OCI-M1 (cell line): Measurements from ENCODE around the gene TRAPPC6A.

Experiments
- DNase-seq: peaks from one replicate; lab custom pipeline; 2025; lab: John Stamatoyannopoulos, UW

The TRAPPC6A gene, protein sequence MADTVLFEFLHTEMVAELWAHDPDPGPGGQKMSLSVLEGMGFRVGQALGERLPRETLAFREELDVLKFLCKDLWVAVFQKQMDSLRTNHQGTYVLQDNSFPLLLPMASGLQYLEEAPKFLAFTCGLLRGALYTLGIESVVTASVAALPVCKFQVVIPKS

DNA sequence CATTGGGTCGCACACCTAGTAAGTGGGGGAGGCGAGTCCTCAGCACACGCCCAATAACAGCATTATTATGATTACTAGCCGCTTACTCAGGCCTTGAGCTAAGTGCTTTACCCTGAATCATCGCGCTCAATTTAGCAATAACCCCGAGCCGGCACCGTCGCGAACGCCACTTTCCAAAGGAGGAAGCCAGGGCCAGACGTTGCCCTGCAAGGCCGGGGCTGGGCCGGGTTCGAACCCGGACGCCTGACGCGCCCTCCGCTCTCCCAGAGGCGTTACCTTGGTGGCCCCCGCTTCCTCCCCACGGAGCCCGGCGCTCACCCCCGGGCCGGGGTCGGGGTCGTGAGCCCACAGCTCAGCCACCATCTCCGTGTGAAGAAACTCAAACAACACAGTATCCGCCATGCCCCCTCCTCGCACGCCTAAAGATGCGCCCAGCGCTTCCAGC lies at the start of gene TRAPPC6A:
TRAPPC6A (minus strand) TSS at position 421 of the 445 bp plus-strand sequence; CDS start at position 402, 19 bp downstream.
- DNase-seq = peak; percentile 87

DNA sequence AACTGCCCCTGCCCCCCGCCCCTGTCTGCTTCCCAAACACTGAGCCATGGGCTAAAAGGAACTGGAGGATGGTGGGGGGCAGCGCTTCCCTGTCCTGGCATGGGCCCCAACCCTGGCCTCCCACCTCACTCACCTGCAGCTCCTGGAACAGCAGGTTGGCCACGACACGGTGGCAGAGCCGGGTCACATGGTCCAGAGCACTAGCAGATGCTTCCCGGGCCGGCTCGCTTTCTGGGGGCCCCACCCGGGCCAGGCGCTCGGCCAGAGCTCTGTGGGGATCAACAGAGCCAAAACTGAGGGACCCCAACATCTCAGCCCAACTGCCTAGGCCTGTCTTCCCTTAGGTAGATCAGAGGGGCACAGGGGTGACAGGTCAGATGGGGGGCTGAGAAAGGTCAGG lies 46.6 kb upstream of the TRAPPC6A start:
- DNase-seq = no peak

DNA sequence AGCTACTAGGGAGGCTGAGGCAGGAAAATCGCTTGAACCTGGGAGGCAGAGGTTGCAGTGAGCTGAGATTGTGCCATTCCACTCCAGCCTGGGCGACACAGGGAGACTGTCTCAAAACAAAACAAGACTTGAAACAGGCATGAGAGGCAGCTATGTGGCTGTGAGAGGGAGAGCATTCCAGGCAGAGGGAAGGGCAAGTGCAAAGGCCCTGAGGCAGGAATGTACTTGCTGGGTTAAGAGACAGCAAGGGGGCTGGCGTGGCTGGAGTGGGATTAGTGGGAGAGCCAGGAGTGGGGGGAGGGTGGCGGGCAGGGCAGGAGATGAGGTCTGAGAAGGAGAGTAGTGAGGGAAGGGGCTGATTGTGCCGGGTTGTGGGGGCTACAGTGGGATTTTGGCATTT lies 45.8 kb upstream of the TRAPPC6A start:
- DNase-seq = no peak

DNA sequence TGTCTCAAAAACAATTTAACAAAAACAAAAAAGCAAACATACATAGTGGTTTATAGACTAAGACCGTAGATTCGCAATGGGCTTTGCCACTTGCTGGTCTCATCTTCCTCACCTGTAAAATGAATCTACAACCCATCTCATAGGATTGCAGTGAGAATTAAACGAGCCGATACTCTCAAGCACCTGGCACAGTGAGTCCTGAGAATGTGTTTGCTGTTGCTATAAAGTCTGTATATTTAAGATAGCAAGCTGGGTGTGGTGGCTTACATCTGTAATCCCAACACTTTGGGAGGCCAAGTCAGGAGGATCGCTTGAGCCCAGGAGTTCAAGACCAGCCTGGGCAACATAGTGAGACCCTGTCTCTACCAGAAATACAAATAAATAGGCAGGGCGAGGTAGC lies 44.7 kb upstream of the TRAPPC6A start:
- no peak for DNase-seq

DNA sequence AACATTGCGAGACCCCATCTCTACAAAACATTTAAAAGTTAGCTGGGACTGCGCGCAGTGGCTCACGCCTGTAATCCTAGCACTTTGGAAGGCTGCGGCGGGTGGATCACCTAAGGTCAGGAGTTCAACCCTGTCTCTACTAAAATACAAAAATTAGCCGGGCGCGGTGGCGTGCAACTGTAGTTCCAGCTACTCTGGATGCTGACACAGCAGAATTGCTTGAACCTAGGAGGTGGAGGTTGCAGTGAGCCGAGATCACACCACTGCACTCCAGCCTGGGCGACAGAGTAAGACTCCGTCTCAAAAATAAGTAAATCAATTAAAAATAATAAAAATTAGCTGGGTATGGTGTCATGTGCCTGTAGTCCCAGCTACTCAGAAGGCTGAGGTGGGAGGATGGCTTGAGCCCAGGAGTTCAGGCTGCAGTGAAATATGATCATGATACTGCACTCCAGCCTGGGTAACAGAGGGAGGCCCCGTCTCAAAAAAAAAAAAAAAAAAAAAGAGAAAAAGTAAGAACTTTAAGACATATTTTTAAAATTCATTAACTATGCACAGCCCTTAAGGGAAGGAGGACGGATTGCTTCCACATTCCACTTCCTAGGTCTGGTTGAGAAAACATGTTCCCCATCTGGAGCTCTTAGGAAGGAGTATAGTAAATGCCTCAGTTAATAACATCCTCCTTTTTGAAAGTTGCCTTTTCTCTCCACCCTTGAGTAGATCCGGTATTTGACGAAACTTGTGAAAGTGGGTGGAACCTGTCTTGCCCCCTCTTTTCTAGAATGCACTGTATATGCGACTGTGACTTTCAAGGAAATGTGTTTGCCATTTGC lies 41.1 kb upstream of the TRAPPC6A start:
- DNase-seq = no peak

DNA sequence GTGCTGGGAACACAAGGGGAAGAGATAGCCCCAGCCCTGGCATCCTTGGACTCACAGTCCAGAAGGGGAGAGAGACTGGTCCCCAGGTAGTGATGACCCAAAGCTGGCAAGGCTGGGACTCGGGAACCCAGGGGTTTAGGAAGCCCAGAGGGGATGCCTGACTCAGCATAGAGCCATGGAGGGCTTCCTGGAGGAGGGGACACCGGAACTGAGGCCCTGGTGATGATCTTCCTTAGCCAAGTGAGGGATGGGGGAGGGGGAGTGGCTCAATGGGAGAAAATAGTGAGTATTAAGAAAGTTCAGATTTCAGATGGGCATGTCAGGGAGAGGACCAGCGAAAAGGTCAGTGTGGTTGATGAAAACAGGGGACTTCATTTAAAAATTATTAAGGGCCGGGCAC lies 40.4 kb upstream of the TRAPPC6A start:
- DNase-seq = no peak

DNA sequence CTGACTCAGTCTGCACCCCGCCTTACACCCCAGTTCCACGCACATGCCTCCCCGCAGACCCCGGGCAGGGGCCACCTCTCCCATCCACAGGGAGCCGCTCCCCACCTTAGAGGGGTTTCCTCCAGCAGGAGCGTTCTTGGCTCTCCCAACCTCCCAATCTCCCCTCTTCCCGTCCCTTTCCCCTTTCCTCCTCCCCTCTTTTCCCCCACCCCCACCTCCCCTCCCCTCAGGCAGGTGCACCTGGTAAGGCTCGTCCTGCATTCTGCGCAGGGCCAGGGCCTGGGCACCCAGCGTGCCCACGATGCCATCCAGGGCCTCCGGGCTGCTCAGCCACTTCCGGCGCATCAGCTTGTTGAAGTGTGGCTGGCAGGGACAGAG lies 39.9 kb upstream of the TRAPPC6A start:
- no peak for DNase-seq

DNA sequence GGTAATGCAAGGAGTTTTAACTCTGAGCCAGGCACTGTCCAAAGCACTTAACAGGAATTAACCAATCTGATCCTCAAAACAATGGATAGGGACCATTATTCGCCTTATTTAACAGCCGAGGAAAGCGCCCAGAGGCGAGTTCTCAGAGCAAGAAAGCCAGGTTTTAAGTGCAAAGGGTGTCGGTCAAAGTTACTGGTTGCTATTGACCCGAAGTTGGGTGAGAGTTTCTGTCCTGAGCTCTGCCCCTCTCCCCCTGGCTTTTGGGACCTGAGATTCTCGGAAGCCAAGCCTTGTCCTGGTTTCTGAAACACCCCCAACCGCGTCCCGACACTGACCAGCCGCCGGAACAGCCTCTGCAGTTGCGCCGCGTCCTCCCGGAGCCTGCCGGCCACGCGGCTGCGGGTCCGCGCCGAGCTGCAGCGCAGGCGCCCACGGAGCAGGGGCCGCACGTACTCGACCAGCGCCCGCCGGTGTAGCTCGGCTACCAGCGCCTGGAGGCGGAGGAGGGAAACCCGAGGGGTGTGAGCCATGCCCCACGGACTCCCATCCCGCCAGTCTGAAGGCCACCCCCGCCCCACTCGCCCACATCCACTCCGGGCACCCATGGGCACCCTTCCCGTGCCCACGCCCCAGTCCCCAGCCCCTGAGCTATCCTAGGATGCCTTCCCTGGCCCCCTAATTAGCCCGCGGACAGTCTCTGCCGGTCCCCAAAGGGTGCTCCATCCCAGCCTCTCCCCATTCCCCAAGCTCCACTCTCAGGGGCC lies 39.3 kb upstream of the TRAPPC6A start:
- DNase-seq = no peak

DNA sequence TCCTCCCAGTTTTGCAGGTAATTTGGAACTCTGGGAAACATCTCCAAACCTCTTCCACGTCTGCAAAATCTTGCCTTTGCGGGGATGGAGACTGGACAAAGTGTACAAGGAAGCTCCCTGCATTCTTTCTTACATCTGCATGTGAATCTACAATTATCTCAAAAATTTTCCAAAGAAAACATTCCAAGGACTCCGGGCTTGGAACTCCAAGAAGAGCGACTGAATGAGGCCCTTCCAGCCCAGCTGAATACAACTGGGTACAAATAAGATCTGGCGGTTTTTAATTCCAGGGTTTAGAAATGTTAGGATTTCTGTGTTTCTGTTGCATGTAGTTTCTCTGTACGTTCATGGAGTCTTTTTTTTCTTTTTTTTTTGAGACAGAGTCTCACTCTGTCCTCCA lies 38.6 kb upstream of the TRAPPC6A start:
- DNase-seq = no peak

DNA sequence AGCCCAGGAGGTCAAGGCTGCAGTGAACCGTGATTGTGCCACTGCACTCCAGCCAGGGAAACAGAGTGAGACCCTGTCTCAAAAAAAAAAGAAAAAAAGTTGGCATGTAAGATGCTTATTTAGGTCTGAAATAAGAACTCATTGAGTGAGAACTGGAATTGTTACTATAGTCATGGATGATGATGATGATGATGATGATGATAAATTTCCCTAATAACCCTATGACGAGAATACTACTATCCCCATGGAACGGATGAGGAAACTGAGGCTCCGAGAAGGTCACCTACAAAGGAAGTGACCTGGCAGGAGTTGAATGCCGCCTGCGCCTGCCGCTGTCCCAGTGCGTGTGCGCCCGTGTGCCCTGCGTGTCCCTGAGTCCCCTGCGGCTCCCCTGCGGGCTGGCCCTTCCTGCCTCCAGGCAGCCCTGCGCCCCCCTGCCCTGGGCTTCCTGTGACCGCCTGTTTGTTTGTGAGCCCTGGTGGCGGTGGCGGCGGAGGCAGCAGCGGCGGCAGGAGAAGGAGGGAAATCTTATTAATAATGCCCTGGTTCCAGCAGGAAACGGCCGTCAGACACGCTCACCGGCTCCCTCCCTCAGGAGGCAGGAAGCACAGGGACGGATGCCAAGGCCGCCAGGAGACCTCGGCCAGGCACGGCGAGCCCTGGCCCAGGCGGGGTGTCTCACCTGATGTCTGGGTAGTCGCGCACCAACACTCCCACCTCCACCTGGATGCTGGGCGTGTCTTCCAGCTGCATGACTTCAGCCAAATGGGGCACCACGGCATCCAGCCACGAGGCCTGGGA lies 37.6 kb upstream of the TRAPPC6A start:
- no peak for DNase-seq

DNA sequence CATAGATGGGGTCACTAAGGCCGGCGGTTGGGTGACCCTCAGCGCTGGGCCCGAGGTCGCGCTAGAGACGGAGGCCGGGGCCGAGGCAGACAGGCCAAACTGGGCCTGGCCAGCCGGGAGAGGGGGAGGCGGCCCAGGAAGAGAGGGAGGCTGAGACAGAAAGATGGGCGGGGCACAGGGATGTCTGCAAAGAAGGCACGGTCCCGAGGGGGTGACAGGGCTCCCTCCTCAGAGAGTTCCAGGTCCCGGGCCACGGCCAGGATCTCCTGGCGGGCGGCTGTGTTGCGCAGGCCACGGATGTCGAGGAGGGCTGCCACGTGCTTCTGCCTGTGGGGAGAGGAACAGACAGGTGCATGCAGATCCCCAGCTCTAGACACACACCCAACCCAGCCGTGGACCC lies 35.0 kb upstream of the TRAPPC6A start:
- DNase-seq = no peak

DNA sequence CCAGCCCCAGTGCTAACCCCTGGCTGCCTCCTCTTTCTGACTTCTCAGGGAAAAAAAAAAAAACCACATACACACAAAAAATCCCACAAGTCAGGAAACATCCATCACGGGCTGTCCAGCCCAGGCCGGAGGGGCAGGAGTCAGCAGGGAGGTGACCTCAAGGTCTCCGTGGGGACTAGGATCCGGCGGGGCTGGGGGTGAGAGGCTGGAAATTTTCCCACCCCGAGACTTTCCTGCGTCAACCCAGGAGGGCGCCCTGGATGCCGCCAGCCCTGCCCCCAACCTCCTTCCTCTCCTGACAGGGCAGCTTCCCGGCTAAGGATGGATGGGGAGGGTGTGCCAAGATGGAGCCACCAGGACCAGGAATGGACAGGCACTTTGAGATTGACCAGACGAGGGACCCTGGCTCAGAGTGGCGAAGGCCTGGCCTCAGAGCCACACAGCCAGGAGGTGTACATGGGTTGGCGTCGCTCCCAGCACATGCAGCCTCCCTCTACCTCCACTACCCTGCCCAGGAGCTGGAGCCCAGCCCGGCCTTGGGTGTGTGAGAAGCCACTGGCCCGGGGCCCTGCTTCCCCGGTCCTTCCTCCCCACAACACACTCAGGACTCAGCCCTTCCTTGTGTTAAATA lies 33.8 kb upstream of the TRAPPC6A start:
- no peak for DNase-seq

DNA sequence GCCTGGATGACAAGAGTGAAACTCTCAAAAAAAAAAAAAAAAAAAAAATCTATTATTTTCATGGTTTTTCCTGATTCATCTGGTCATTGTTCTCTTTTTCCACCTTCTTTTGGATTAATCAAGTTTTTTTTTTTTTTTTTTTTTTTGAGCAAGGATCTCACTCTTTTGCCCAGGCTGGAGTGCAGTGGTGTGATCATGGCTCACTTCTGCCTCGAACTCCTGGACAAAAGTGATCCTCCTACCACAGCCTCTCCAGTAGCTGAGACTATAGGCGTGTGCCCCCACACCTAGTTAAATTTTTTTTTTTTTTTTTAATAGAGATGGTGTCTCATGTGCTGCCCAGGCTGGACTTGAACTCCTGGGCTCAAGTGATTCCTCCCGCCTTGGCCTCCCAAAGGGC lies 28.3 kb upstream of the TRAPPC6A start:
- no peak for DNase-seq

DNA sequence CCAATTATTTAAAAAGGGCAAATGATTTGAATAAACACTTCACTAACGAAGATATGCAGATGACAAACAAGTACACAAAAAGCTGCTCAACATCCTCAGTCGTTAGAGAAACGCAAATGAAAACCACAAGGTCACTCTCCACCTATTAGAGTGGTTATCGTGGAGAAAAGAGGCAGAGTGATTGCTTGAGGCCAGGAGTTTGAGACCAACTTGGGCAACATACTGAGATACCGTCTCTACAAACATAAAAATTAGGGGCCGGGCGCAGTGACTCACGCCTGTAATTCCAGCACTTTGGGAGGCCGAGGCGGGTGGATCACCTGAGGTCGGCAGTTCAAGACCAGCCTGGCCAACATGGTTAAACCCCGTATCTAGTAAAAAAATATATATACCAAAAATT lies 27.8 kb upstream of the TRAPPC6A start:
- no peak for DNase-seq

DNA sequence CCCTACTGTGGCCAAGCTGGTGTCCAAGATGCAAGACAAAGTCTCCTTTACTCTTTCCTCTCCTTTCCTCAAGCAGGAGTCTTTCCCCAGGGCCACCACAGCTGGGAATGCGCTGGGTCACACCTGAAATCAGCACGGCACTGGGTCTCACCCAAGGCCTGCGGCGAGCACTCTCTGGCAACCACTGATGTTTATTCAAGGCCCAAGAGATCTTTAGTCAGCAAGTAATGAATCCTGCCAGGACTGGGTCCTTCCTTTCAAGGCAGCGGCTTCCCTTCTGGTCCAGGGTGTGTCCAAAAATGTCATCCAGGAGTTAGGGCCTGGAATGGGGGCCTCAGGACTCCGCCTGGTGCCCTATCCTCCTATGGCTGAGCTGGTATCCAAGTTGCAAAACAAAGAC lies 24.6 kb upstream of the TRAPPC6A start:
- DNase-seq = no peak

DNA sequence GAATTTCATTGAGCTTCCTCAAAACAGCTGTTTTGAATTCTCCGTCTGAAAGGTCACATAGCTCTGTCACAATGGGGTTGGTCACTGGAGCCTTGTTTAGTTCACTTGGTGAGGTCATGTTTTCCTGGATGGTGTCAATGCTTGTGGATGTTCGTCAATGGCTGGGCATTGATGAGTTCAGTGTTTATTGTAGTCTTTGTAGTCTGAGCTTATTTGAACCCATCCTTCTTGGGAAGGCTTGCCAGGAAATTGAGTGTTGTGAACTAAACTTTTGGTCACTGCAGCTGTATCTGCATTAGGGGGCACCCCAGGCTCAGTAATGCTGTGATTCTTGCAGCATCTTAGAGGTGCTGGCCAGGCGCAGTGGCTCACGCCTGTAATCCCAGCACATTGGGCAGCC lies 22.5 kb upstream of the TRAPPC6A start:
- peak; percentile 46 for DNase-seq

DNA sequence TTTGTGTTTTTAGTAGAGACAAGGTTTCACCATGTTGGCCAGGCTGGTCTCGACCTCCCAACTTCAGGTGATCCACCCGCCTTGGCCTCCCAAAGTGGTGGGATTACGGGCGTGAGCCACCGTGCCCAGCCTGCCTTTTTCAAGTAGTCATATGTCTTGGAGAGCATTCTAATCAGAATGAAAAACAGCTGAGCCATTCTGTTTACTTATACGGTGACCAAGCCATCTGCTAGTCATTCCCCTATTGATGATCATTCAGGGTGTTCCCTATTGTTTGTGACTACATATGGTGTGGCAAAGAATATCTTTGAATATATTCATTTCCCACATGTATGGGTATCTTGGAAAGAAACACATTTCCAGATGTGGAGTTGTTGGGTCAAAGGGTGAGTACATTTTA lies 17.7 kb upstream of the TRAPPC6A start:
- no peak for DNase-seq

DNA sequence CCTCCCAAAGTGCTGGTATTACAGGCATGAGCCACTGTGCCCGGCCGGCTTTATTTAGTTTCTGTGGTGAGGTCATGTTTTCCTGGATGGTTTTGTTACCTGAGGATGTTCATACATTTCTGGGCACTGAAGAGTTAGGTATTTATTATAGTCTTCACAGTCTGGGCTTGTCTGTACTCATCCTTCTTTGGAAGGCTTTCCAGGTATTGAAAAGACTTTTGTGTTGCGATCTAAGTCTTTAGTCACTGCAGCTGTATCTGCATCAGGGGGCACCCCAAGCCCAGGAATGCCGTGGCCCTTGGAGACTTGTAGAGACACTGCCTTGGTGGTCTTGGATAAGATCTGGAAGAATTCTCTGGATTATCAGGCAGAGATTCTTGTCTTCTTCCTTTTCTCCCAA lies 13.3 kb upstream of the TRAPPC6A start:
- DNase-seq = no peak

DNA sequence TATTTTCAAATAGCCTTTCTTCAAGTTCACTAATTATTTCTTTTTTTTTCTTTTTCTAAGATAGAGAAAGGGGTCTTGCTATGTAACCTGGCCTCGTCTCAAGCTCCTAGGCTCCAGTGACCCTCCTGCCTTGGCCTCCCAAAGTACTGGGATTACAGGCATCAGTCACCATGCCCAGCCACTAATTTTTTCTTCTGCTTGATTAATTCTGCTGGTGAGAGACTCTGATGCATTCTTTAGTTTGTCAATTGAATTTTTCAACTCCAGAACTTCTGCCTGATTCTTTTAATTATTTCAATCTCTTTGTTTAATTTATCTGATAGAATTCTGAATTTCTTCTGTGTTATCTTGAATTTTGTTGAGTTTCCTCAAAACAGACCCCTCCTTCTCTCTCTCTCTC lies 11.9 kb upstream of the TRAPPC6A start:
- DNase-seq = no peak

DNA sequence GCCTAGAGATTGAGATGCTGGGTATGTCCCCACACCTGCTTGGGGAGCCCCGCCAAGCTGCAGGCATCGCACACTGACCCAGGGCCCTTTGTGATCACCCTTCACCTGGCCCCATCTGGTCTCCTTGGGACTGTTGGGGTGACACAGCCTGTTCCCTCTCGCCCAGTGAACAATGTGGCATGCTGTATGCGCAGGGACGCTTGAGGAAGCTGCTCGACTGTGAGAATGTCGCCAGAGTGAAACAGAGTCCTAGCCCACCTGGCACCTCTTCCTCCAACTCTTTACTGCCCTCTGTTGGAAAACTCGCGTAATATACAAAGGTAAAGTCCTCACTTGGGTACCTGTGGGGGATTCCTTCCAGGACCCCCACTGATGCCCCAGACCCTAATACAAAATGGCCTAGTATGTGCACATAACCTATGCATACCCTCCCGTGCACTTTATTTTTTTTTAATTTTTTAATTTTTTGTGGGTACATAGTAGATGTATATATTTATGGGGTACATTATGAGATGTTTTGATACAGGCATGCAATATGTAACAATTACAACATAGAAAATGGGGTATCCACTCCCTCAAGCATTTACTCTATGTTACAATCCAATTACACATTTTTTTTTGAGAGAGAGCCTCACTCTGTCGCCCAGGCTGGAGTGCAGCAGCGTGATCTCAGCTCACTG lies 9.5 kb upstream of the TRAPPC6A start:
- peak; percentile 49 for DNase-seq
